HG03565 (cell line): Measurements from ENCODE around the gene ANGPTL2.

Source experiments
- ATAC-seq: cut with Tn5 transposase; IDR thresholded peaks from one replicate; pipeline ENCODE4 v1.9.1; 2021; ENCODE audit warnings: mild to moderate bottlenecking, moderate library complexity; ENCODE audit not compliant: unreplicated experiment

Gene ANGPTL2

GRCh38 chr9:127137640-127138360, 15.4 kb upstream of the ANGPTL2 start:
- no peak for ATAC-seq

GRCh38 chr9:127136880-127137639, 14.6 kb upstream of the ANGPTL2 start:
- ATAC-seq: no peak

GRCh38 chr9:127136081-127136879, 13.8 kb upstream of the ANGPTL2 start:
- no peak for ATAC-seq

- ATAC-seq: no peak
Measured at GRCh38 chr9:127135056-127135745, 12.8 kb upstream of the ANGPTL2 start.

GRCh38 chr9:127133739-127134167, 11.3 kb upstream of the ANGPTL2 start:
- no peak for ATAC-seq

GRCh38 chr9:127132921-127133647, 10.6 kb upstream of the ANGPTL2 start:
- no peak for ATAC-seq

GRCh38 chr9:127132375-127132774, 9.9 kb upstream of the ANGPTL2 start:
- ATAC-seq: no peak

GRCh38 chr9:127131871-127132270, 9.4 kb upstream of the ANGPTL2 start:
- ATAC-seq: no peak

GRCh38 chr9:127130661-127131538, 8.5 kb upstream of the ANGPTL2 start:
- no peak for ATAC-seq

- no peak for ATAC-seq
Measured at GRCh38 chr9:127130235-127130634, 7.8 kb upstream of the ANGPTL2 start.

- no peak for ATAC-seq
Measured at GRCh38 chr9:127129718-127130085, 7.3 kb upstream of the ANGPTL2 start.

GRCh38 chr9:127129073-127129717, 6.8 kb upstream of the ANGPTL2 start:
- ATAC-seq: no peak

- ATAC-seq: no peak
Measured at GRCh38 chr9:127128341-127129072, 6.1 kb upstream of the ANGPTL2 start.

GRCh38 chr9:127126971-127127370, 4.5 kb upstream of the ANGPTL2 start:
- no peak for ATAC-seq

- no peak for ATAC-seq
Measured at GRCh38 chr9:127124792-127125191, 2.4 kb upstream of the ANGPTL2 start.

- ATAC-seq: no peak
Measured at GRCh38 chr9:127124111-127124531, 1.7 kb upstream of the ANGPTL2 start.

GRCh38 chr9:127123064-127123890, 842 bp upstream of the ANGPTL2 start:
- no peak for ATAC-seq
